ENCODE results near the gene USP35.
A peak's percentile ranks its signal among the peaks of the same experiment; 100 is the strongest.

Gene USP35

DNA sequence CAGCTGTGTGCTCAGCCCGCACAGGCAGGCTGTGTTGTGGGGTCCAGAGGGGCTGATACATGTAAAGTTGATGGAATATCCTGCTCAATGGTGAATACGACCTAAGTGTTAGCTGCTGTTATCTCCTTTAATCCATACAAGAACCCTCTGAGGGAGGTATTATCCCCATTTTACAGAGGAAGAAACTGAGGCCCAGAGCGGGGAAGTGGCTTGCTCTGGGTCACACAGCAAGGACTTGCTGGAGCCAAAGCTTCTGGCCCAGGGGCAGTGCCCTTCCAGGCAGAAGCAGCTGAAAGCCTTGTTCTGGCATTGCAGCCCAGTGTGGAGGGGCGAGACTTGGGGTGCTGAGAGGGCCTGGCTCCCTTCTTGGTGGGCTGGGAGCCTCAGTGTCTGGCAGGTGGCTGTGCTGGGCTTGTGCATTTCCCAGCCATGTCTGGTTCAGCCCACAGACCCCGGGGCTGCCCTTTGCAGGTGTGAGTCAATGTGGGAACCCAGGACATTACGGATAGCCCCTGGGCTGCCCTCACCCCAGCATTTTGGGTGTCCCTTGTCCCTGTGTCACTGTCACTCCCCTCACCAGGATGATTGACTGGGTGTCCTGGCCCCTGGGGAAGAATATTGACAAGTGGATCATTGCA lies 10.4 kb downstream of the USP35 start:
- DNase-seq (ENCODE audit: low read depth), result no peak

DNA sequence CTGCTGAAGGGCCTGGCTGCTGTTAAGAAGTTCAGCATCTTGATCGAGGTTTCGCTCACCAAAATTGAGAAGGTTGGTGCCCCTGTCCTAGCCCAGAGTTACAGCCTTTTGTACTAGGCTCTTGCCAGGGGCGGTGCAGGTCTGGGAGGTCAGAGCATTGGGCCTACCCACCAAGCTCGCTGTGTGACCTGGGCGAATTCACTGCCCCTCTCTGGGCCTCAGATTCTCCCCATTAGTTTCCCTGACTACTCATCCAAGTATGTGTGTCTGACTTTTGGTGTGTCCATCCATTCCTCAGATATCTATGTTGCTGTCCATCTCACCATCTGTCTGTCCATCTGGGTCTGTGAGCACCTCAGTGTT lies 10.9 kb downstream of the USP35 start:
- DNase-seq (ENCODE audit: low read depth), result no peak

DNA sequence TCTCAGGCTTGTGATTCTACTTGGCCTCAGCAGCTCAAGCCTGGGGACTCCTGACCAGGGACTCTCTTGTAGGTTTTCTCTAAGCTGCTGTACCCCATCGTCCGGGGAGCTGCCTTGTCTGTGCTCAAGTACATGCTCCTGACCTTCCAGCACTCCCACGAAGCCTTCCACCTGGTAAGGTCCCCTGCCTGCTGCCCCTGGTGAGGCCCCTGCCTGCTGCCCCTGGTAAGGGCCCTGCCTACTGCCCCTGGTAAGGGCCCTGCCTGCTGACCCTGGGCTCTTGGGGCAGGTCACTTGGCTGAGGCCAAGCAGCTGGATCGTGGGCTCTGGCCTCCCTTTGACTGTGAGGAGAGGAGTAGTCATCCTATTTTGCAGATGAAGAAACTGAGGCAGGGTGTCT lies 11.3 kb downstream of the USP35 start:
- no peak for DNase-seq (ENCODE audit: low read depth)

DNA sequence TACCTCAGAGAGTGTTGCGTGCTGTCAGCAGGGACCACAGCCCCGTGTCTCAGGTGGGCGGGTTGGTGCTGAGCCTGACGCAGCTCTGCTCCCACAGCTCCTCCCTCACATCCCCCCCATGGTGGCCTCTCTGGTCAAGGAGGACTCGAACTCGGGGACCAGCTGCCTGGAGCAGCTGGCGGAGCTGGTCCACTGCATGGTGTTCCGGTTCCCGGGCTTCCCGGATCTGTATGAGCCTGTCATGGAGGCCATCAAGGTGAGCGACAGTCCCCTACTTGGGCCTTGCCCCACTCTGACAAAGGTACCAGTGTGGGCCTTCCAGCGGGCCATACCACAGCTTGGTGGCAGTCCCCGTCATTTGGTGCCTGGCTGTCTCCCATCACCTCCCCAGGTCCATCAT lies 11.8 kb downstream of the USP35 start:
- DNase-seq (ENCODE audit: low read depth), result no peak

DNA sequence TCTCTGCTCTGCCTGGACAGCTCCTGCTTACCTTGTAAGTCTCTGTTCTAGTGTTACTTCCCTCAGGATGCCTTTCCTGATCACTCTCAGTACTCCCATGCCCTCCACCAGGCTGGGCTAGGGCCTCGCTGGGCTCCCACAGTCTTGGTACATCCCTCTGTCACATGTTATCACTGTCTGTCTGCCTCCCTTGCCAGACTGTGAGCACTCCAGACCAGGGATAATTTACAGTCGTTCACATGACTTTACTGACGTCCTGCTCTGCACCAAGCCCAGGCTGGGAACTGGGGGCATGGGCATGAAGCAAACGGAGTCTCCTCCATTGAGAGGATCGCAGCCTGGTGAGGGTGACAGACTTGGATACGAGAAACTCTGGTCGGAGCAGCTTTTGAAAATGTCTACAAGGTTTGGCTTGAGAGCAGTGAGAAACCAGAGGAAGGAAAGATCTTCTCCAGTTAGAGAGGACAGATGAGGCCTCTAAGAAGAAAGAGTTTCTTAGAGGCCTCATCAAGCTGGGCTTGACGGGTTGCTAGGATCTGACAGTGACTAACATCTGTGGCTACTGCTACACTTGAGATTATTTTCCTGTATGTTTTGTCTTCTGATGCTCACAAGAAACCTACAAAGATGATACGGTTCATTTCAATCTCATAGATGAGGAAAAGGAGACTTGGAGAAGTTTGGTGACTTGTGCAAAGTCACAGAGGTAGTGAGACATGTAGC lies 12.5 kb downstream of the USP35 start:
- DNase-seq (ENCODE audit: low read depth), result no peak

DNA sequence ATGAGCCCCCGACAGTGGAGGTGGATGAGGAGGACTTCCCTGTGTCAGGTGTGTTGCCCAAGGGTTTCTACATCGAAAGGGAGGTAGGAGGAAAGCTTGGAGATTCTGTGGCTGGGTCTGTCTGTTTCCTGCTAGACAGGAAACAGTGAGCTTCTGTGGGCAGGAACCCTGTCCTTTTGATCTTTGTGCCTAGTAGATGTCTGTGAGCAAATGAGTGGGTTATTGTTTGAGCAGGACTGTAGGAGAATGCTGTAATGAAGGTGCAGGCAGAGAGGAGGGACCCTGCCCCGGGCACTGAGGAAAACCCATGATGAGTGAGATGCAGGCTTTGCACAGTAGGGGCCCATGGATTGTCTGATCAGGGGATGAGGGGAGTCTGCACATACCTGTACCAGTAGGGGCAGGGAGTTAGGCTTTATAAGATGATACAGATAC lies 14.0 kb downstream of the USP35 start:
- no peak for DNase-seq (ENCODE audit: low read depth)

DNA sequence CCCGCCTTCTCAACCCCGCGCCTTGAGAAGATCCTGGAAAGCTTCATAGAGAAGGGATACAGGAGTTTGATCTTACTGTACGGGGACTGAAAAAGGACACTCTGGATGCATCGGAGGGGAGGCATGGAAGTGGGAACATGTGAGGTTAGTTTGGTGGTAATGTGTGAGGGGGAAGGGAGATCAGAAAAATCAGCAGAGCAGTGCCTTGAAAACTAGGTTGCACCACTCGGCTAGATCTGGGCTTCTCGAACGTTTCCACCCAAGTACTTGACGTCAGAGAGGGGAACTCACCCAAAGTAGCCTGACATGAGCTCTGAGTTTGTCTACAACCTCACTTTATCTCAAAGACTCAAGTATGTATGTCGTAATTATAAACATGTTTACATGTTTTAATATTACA lies 14.5 kb downstream of the USP35 start:
- no peak for DNase-seq (ENCODE audit: low read depth)

DNA sequence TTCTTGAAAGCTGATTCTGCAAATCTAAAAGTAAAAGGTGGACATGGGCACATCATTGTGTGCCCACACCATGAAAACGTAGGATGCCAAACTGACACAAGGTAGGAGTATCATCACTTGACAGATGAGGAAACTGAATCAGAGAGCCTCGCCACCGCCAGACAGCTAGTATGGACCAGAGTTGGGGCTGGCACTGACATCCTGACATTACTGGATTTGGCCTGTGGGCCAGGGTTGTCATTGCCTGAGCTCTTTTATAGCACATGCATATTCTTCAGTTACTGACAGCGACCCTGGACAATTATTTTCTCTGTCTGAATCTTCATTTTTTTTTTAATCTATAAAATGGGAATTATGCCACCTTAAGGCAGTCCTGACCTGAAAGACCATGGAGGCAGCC lies 16.5 kb downstream of the USP35 start:
- DNase-seq (ENCODE audit: low read depth), result no peak

DNA sequence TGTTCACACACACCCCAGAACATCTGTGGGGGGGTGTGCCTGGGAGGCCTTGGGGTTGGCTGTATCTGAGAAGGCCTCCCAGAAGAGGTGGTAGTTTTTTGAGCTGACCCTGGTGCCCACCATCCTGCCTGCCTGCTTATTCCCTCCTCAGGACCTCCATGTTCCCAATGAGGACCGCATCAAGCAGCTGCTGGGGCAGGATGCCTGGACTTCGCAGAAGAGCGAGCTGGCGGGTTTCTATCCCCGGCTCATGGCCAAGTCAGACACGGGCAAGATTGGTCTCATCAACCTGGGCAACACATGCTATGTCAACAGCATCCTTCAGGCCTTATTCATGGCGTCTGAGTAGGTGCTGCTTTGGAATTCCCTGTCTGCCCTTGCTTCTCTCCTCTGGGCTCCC lies 17.0 kb downstream of the USP35 start:
- DNase-seq (ENCODE audit: low read depth), result no peak

DNA sequence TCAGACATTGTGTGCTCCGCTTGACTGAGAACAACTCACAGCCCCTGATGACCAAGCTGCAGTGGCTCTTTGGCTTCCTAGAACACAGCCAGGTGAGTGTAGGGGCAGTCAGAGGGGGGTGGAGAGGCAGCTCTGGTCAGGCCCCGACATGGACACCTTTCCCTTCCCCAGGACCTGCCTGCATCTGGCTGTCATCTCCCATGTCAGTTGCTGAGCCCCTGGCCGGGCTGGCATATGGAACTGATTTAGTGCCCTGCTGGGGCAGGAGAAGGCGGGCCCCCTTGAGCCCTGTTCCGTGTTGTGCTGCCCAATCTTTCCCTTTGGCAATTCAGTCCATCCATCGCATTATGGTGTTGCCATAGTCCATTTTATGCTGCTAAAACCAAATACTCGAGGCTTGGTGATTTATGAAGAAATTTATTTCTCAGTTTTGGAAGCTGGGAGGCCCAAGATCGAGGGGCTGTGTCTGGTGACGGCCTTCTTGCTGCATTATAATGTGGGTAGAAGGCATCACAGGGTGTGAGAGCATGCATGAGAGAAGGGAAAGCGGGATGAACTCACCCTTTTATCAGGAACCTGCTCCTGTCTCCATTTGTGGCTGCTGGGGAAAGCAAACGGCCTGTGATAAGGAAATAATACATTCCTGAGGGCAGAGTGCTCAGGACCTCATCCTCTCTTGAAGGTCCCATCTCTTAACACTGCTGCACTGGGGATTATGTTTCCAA lies 19.0 kb downstream of the USP35 start:
- DNase-seq (ENCODE audit: low read depth), result no peak

DNA sequence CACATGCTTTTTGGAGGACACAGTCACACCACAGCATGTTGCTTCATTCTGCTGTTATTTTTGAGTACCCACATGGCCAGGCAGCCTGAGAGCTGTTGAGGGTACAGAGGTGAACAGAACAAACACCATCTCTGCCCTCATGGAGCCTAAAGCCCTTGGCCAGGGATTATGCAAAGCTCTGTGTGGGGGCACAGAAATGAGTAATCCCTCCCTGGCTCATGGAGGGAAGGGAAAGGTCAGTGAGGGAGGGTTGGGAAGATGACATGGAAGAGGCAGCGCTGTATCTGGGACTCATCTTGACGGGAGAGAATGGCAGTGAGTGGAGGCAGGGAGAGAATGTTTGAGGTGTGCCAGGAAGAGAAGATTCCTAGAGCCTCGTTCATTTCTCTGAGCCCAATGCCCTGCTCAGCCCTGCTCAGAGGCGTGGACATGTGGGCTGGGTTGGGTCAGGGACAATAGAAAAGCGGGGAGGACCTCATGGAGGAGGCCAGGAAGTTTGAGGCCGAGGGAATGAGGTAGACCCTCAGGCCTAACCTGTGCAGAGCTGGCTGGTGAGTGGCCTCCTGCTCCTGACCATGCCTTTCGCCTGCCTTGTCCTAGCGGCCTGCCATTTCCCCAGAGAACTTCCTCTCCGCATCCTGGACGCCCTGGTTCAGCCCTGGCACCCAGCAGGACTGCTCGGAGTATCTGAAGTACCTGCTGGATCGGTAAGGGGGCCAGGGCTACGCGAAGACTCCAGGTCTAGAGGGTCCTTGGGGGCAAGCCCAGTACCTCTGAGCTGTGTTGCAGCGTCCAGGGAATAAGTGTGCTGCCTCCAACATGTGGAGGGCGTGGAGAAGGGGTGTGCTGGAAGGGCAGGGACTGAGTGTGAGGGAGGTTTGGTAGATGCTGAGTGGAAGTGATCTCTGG lies 19.8 kb downstream of the USP35 start:
- DNase-seq (ENCODE audit: low read depth), result no peak

DNA sequence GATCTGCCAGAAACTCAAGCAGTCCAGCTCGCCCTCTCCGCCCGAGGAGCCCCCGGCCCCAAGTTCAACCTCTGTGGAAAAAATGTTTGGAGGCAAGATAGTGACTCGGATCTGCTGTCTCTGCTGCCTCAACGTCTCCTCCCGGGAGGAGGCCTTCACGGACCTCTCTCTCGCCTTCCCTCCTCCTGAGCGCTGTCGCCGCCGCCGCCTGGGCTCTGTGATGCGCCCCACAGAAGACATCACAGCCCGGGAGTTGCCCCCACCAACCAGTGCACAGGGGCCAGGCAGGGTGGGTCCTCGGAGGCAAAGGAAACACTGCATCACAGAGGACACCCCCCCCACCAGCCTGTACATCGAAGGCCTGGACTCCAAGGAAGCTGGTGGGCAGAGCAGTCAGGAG lies 20.8 kb downstream of the USP35 start:
- DNase-seq (ENCODE audit: low read depth), result no peak

DNA sequence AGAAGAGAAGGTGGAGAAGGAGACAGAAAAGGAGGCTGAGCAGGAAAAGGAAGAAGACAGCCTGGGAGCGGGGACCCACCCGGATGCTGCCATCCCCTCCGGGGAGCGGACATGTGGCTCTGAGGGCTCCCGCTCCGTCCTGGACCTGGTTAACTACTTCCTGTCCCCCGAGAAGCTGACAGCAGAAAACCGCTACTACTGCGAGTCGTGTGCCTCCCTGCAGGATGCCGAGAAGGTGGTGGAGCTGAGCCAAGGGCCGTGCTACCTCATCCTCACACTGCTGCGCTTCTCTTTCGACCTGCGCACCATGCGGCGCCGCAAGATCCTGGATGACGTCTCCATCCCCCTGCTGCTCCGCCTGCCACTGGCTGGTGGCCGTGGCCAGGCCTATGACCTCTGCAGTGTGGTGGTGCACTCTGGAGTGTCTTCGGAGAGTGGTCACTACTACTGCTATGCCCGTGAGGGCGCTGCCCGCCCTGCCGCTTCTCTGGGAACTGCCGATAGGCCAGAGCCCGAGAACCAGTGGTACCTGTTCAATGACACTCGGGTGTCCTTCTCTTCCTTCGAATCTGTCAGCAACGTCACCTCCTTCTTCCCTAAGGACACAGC lies 21.4 kb downstream of the USP35 start:
- no peak for DNase-seq (ENCODE audit: low read depth)

DNA sequence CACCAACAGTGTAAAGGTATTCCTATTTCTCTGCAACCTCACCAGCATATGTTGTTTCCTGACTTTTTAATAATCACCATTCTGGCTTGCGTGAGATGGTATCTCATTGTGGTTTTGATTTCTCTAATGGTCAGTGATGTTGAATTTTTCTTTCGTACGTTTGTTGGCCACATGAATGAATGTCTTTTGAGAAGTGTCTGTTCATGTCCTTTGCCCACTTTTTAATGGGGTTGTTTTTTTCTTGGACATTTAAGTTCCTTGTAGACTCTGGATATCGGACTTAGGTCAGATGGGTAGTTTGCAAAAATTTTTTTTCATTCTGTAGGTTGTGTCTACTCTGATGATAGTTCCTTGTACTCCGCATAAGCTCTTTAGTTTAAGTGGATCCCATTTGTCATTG lies 22.8 kb downstream of the USP35 start:
- DNase-seq (ENCODE audit: low read depth), result no peak

DNA sequence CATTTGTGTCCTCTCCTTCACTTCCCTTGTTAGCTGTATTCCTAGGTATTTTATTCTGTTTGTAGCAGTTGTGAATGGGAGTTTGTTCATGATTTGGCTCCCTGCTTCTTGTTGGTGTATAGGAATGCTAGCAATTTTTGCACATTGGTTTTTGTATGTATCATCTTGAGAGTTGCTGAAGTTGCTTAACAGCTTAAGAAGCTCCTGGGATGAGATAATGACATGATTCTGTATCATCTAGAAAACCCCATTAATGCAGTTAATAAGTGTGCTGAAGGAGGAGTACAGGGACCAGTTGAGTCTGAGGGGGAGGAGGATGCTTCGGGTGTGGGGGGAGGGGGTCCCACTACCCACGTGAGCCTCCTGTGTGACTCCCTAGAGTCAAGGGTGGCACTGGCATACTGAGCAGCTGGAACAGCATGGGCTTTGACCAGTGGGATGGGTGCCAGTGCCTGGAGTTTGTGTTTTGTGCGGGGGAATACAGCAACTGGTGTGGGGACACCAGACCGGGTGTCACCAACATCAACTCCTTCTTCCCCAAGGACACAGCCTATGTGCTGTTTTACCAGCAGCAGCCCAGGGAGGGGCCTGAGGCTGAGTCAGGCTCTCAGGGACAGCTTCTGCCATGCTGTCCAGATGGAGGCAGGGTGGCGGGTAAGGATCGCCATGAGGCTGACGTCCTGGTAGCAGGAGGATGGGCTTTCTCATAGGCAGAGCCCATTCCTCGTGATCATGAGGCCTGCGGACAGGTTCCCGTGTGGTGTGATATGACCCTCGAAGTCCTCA lies 24.1 kb downstream of the USP35 start:
- DNase-seq (ENCODE audit: low read depth), result peak; percentile 13

DNA sequence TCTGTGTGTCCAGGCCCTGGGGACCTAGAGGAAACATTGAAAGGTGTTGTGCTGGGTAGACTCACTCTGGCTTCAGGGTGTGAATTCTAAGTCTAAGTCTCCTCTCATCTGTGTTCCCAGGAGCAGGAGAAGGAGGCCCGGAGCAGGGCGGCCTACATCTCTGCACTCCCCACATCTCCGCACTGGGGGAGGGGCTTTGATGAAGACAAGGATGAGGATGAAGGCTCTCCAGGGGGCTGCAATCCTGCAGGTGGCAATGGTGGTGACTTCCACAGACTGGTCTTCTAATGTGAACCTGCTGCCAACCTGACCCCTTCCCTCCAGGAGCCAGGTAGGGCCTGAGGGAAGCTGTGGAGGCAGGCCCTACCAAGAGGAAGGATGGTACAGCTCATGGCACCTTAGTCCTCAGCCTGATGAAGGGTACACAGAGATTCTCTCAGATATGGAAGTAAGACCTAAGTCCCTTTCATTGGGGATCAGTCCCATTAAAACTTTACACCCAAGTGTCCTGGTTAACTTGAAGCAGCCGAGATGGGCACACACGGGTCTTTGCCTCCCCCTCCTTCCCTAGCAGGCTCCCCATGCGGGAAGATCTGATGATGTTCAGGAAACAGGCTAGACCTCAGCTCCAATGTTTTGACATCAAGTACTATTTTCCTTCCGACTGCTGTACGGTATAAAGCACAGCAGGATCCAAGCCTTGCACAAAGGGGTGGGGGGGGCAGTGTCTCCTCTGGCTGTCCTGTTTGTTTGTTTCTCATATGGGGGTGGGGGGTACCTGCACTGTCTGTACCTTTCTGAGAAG lies 25.0 kb downstream of the USP35 start:
- no peak for DNase-seq (ENCODE audit: low read depth)

DNA sequence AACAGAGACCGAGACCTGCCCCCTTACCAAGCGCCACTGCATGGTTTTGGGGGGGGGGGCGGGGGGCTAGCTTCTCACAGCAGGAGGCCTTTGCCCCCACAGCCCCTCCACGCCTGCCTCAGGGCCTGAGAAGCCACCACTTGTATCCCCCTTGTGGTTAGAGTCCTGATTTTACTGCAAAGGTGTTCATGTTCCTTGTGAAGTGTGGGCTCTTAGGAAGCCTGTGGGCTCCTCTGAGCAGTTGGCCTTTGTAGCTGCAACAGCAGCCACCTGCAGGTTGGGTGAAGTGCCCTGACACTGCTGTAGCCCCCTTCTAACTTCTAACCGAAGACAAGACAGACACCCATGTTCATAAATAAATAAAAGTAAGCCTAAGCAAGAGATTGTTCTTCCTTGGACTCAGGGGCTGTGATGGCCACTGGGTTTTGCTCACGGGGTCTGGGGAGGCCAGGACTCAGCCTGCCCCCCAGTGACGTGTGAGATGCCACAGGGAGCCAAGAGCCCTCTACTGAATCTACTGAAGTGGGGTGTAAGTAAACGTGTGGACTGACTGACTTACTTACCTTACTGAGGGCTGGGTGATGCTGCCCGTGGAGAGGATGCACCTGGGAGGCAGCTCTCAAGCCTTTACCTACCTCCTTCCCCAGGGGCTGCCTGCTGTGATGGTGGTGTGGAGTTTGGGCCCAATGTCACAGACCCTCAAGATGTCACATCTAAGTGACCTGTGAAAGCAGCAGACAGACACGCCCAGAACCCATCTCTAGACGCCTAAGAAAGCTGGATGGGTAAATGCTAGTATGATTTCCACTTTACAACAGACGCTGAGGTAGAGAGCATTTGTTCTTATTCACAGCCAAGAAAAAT lies 25.8 kb downstream of the USP35 start:
- no peak for DNase-seq (ENCODE audit: low read depth)

DNA sequence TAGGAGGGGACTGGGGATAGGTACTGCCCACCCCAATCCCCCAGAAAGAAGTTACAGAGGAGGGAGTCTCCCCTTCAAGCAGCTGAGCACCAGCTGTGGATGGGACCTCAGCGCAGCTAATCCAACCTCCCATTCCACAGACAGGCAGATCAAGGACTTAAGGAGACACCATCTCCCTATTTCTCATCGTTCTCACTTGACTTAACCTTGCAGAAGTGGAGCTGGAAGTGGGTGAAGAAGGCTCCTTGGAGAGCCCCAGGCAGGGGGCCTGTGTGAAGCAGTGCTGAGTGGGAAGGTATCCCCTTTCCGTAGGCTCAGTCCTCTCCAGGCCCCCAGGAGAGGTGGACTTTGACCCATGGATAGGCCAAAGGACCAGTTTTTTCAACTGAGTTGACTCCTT lies 27.3 kb downstream of the USP35 start:
- DNase-seq (ENCODE audit: low read depth), result no peak

DNA sequence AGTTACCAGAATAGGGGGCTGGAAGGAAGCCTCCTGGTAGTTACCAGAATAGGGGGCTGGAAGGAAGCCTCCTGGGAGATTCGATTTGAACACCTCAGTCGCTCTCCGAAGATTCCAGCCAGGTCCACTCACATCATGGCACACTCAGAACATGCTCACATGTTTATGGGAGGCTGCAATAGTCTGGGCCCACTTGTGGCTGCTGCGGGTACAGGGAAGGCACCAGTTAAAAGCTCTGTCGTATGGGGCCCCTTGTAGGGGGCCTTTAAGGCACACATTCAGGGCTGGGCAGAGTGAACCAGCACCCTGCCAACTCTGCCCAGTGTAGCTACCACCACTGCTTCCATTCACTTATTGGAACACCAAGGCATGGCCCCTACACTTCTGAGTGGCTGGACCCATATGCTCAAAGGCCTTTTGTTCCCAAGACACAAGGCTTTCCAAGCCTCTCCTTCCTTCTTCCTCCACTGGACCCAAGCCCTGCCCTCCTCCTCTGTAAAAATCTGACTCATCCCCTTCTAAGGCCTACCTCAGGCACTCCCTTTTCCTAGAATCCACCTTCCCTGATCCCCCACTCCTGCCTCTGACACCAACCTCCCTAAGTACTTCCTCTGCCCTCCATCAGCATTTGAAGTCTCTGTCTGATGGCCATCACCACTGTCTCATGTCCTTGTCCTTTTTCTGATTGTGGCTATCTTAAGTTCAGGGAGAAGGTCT lies 28.0 kb downstream of the USP35 start:
- no peak for DNase-seq (ENCODE audit: low read depth)

Measured in GM04504 (cell line).